Skeletal muscle satellite cell (primary cell): ENCODE results near the gene NEK4.
A peak's percentile ranks its signal among the peaks of the same experiment; 100 is the strongest.

Experiments used
- H3K27me3 ChIP-seq: 2 replicates; pipeline ENCODE4 v1.7.0; 2013; ENCODE audit warnings: low read length; ENCODE audit not compliant: control insufficient read depth, insufficient read depth
- H3K36me3 ChIP-seq: 2 replicates; pipeline ENCODE4 v1.7.0; 2013; ENCODE audit warnings: mild to moderate bottlenecking, control low read depth, low read length; ENCODE audit not compliant: insufficient read depth
- H3K4me1 ChIP-seq: 2 replicates; pipeline ENCODE4 v1.7.0; 2013; ENCODE audit warnings: low read length; ENCODE audit not compliant: control insufficient read depth, insufficient read depth
- H3K4me2 ChIP-seq: 2 replicates; pipeline ENCODE4 v1.7.0; 2013; ENCODE audit warnings: mild to moderate bottlenecking, low read length
- H3K4me3 ChIP-seq: 2 replicates; pipeline ENCODE4 v1.7.0; 2013; ENCODE audit warnings: low read length
- H3K9ac ChIP-seq: 2 replicates; pipeline ENCODE4 v1.7.0; 2013; ENCODE audit warnings: mild to moderate bottlenecking, low read depth, low read length, moderate library complexity
- H3K9me3 ChIP-seq: replicated peaks from 2 replicates; pipeline ENCODE4 v1.7.0; 2013; ENCODE audit warnings: mild to moderate bottlenecking, control low read depth, low read length

Gene NEK4

GRCh38 chr3:52704611-52705437 is 65.9 kb downstream of the NEK4 start:
- Histone ChIP-seq H3K4me1 (peaks cover 15% of the 10 kb centered on the region), H3K9me3 (no peaks in the 10 kb centered on the region), H3K27me3 (no peaks in the 10 kb centered on the region), H3K4me3 (peak overlapping the region; percentile 98), H3K36me3 (peaks cover 16% of the 10 kb centered on the region), H3K4me2 (peak overlapping the region; percentile 86), H3K9ac (peak overlapping the region; percentile 97)

GRCh38 chr3:52703341-52703740 is 67.4 kb downstream of the NEK4 start:
- H3K36me3 ChIP-seq = peaks cover 14% of the 10 kb centered on the region
- peak overlapping the region; percentile 98 for H3K4me3 ChIP-seq

GRCh38 chr3:52697632-52697965 is 73.1 kb downstream of the NEK4 start:
- Histone ChIP-seq H3K9me3 (no peaks in the 10 kb centered on the region), H3K4me2 (no peak overlapping the region), H3K4me1 (peaks cover 10% of the 10 kb centered on the region), H3K36me3 (peaks cover 60% of the 10 kb centered on the region), H3K9ac (no peak overlapping the region), H3K27me3 (no peaks in the 10 kb centered on the region), H3K4me3 (no peak overlapping the region)

More at GRCh38 chr3:52703341-52703740, 67.4 kb downstream of the NEK4 start:
- peaks cover 15% of the 10 kb centered on the region for H3K4me1 ChIP-seq
- H3K9me3 ChIP-seq = no peaks in the 10 kb centered on the region
- H3K27me3 ChIP-seq = no peaks in the 10 kb centered on the region
- peak overlapping the region; percentile 97 for H3K9ac ChIP-seq
- peak overlapping the region; percentile 86 for H3K4me2 ChIP-seq

- no peaks in the 10 kb centered on the region for H3K9me3 ChIP-seq
- no peaks in the 10 kb centered on the region for H3K27me3 ChIP-seq
- peaks cover 65% of the 10 kb centered on the region for H3K36me3 ChIP-seq
- H3K4me2 ChIP-seq = no peak overlapping the region
- H3K9ac ChIP-seq = no peak overlapping the region
- peaks cover 10% of the 10 kb centered on the region for H3K4me1 ChIP-seq
- no peak overlapping the region for H3K4me3 ChIP-seq
Observed at GRCh38 chr3:52696830-52697631, 73.7 kb downstream of the NEK4 start.

- Histone ChIP-seq H3K4me3 (no peak overlapping the region), H3K9me3 (no peaks in the 10 kb centered on the region), H3K4me2 (no peak overlapping the region), H3K36me3 (peaks cover 72% of the 10 kb centered on the region), H3K9ac (no peak overlapping the region), H3K27me3 (no peaks in the 10 kb centered on the region), H3K4me1 (peaks cover 10% of the 10 kb centered on the region)
Observed at GRCh38 chr3:52695798-52696671, 74.7 kb downstream of the NEK4 start.

GRCh38 chr3:52694528-52695189 is 76.1 kb downstream of the NEK4 start:
- Histone ChIP-seq H3K27me3 (no peaks in the 10 kb centered on the region), H3K9me3 (no peaks in the 10 kb centered on the region), H3K4me1 (peaks cover 10% of the 10 kb centered on the region), H3K9ac (no peak overlapping the region), H3K36me3 (peaks cover 78% of the 10 kb centered on the region), H3K4me3 (no peak overlapping the region), H3K4me2 (no peak overlapping the region)

GRCh38 chr3:52693071-52693470 is 77.7 kb downstream of the NEK4 start:
- Histone ChIP-seq H3K27me3 (no peaks in the 10 kb centered on the region), H3K36me3 (peaks cover 92% of the 10 kb centered on the region)

GRCh38 chr3:52690560-52690959 is 80.2 kb downstream of the NEK4 start:
- H3K9ac ChIP-seq = no peak overlapping the region
- H3K27me3 ChIP-seq = no peaks in the 10 kb centered on the region
- H3K4me2 ChIP-seq = no peak overlapping the region
- no peaks in the 10 kb centered on the region for H3K9me3 ChIP-seq
- no peak overlapping the region for H3K4me3 ChIP-seq
- H3K4me1 ChIP-seq = peaks cover 12% of the 10 kb centered on the region
- H3K36me3 ChIP-seq = peaks cover 77% of the 10 kb centered on the region

More at GRCh38 chr3:52693071-52693470, 77.7 kb downstream of the NEK4 start:
- Histone ChIP-seq H3K9me3 (no peaks in the 10 kb centered on the region), H3K9ac (no peak overlapping the region), H3K4me3 (no peak overlapping the region), H3K4me1 (peaks cover 10% of the 10 kb centered on the region), H3K4me2 (no peak overlapping the region)

GRCh38 chr3:52689151-52689550 is 81.6 kb downstream of the NEK4 start:
- no peak overlapping the region for H3K4me2 ChIP-seq
- H3K27me3 ChIP-seq = no peaks in the 10 kb centered on the region
- no peak overlapping the region for H3K9ac ChIP-seq
- H3K36me3 ChIP-seq = peaks cover 64% of the 10 kb centered on the region
- peaks cover 17% of the 10 kb centered on the region for H3K4me1 ChIP-seq
- no peaks in the 10 kb centered on the region for H3K9me3 ChIP-seq
- no peak overlapping the region for H3K4me3 ChIP-seq

- Histone ChIP-seq H3K27me3 (no peaks in the 10 kb centered on the region), H3K4me2 (no peak overlapping the region), H3K4me3 (no peak overlapping the region), H3K9me3 (no peaks in the 10 kb centered on the region), H3K4me1 (peaks cover 26% of the 10 kb centered on the region), H3K36me3 (peaks cover 56% of the 10 kb centered on the region), H3K9ac (peak overlapping the region; percentile 23)
Observed at GRCh38 chr3:52688266-52688665, 82.5 kb downstream of the NEK4 start.
